Hepatocyte (in vitro differentiated cells): ENCODE results near the gene CCDC24. TPM values are rescaled to one million over a fixed set of nuclear protein-coding genes. Genes with fewer than 3 reads are reported as not detected.

ENCODE experiments used
- DNase-seq: peaks from one replicate; pipeline ENCODE4 v3.0.0-alpha.2; 2016; ENCODE audit warnings: low spot score
- H2AFZ ChIP-seq: fragments of 200-600 bp; sonication (generic); 2 replicates; pipeline ENCODE4 v1.6.0; 2016; ENCODE audit warnings: antibody characterized with exemption, mild to moderate bottlenecking
- H3K27ac ChIP-seq: fragments of 200-600 bp; sonication (generic); 2 replicates; pipeline ENCODE4 v1.5.1; 2016; ENCODE audit warnings: mild to moderate bottlenecking
- H3K27me3 ChIP-seq: fragments of 200-600 bp; sonication (generic); 2 replicates; pipeline ENCODE4 v1.6.1; 2016
- H3K36me3 ChIP-seq: fragments of 200-600 bp; sonication (generic); replicated peaks from 2 replicates; pipeline ENCODE4 v1.5.1; 2016; ENCODE audit warnings: low read depth; ENCODE audit not compliant: insufficient read depth
- H3K4me1 ChIP-seq: fragments of 200-600 bp; sonication (generic); 2 replicates; pipeline ENCODE4 v1.5.1; 2016; ENCODE audit warnings: mild to moderate bottlenecking, moderate library complexity; ENCODE audit not compliant: insufficient read depth
- H3K4me2 ChIP-seq: fragments of 200-600 bp; sonication (generic); 2 replicates; pipeline ENCODE4 v1.6.0; 2016
- H3K4me3 ChIP-seq: fragments of 200-600 bp; sonication (generic); 2 replicates; pipeline ENCODE4 v1.5.1; 2016; ENCODE audit warnings: mild to moderate bottlenecking
- H3K79me2 ChIP-seq: fragments of 200-600 bp; sonication (generic); 2 replicates; pipeline ENCODE4 v1.6.0; 2017; ENCODE audit warnings: mild to moderate bottlenecking
- H3K9me2 ChIP-seq: fragments of 200-600 bp; sonication (generic); replicated peaks from 2 replicates; pipeline ENCODE4 v1.6.0; 2017; ENCODE audit warnings: mild to moderate bottlenecking; ENCODE audit not compliant: insufficient read depth
- H3K9me3 ChIP-seq: fragments of 200-600 bp; sonication (generic); 2 replicates; pipeline ENCODE4 v1.5.1; 2016; ENCODE audit warnings: low read depth, mild to moderate bottlenecking
- H4K20me1 ChIP-seq: fragments of 200-600 bp; sonication (generic); 2 replicates; pipeline ENCODE4 v1.6.0; 2016; ENCODE audit warnings: mild to moderate bottlenecking; ENCODE audit not compliant: insufficient read depth, poor library complexity, severe bottlenecking
- CTCF ChIP-seq: fragments of 200-600 bp; sonication (generic); IDR thresholded peaks from 2 replicates; pipeline ENCODE4 v1.5.1; 2016; ENCODE audit warnings: antibody characterized with exemption, mild to moderate bottlenecking; ENCODE audit not compliant: poor library complexity
- EZH2 ChIP-seq: fragments of 200-600 bp; sonication (generic); IDR thresholded peaks from 2 replicates; pipeline ENCODE4 v1.6.1; 2016; ENCODE audit warnings: antibody characterized with exemption, mild to moderate bottlenecking, borderline replicate concordance
- EZH2phosphoT487 ChIP-seq: fragments of 200-600 bp; sonication (generic); IDR thresholded peaks from one replicate; pipeline ENCODE4 v1.6.1; 2018; ENCODE audit warnings: antibody characterized with exemption, mild to moderate bottlenecking, low read depth, moderate library complexity; ENCODE audit not compliant: unreplicated experiment, severe bottlenecking
- WGBS: methylation state at CpG from one replicate; pipeline ENCODE4 v1.1.6; 2016; ENCODE audit warnings: low lambda C conversion rate; ENCODE audit errors: missing lambda C conversion rate; 5-methylcytosine and 5-hydroxymethylcytosine counted together
- polyA plus RNA-seq: library from polyadenylated mRNA; unstranded; fragments of >200 nt; fragmentation: Nextera tagmentation; extraction: Ambion mirVana; gene quantifications from 2 replicates; pipeline ENCODE4 v1.2.1, GENCODE V29; 2016
- total RNA-seq: library from RNA; depleted of rRNA; stranded (reverse); fragments of >200 nt; gene quantifications from 2 replicates; pipeline ENCODE4 v1.2.3, GENCODE V29; 2014

The CCDC24 gene
- total and polyA plus RNA-seq, 2 experiments from 2014 or later = 13.2 to 23.7 TPM

GRCh38 chr1:44036409-44037139 is 45.2 kb downstream of the CCDC24 start:
- Histone ChIP-seq H3K4me3 (no peak overlapping the region), H3K9me3 (no peaks in the 10 kb centered on the region), H2AFZ (no peak overlapping the region), H3K27me3 (no peaks in the 10 kb centered on the region), H3K4me2 (no peak overlapping the region), H3K79me2 (no peaks in the 10 kb centered on the region), H4K20me1 (no peaks in the 10 kb centered on the region), H3K27ac (peak overlapping the region; percentile 7), H3K36me3 (no peaks in the 10 kb centered on the region), H3K9me2 (no peaks in the 10 kb centered on the region), H3K4me1 (peaks cover 28% of the 10 kb centered on the region)
- peak; percentile 81 for DNase-seq
- peak; percentile 86 for TF ChIP-seq CTCF
- TF ChIP-seq EZH2phosphoT487 = no peak
- no peak for TF ChIP-seq EZH2
- 33% methylated on average over 6 of the region's 6 CpGs for WGBS

- Histone ChIP-seq H3K36me3 (no peaks in the 10 kb centered on the region), H3K4me2 (no peak overlapping the region), H3K9me2 (no peaks in the 10 kb centered on the region), H2AFZ (no peak overlapping the region), H3K79me2 (no peaks in the 10 kb centered on the region), H3K4me3 (no peak overlapping the region), H3K27ac (no peak overlapping the region), H3K9me3 (no peaks in the 10 kb centered on the region), H3K27me3 (no peaks in the 10 kb centered on the region), H3K4me1 (peaks cover 22% of the 10 kb centered on the region), H4K20me1 (no peaks in the 10 kb centered on the region)
- no peak for TF ChIP-seq EZH2phosphoT487
- no peak for TF ChIP-seq CTCF
- TF ChIP-seq EZH2 = no peak
- WGBS = 71% methylated on average over 5 of the region's 5 CpGs
- no peak for DNase-seq
Observed at GRCh38 chr1:44037154-44037553, 45.8 kb downstream of the CCDC24 start.

- Histone ChIP-seq H3K27me3 (no peaks in the 10 kb centered on the region), H3K27ac (no peak overlapping the region), H3K4me2 (no peak overlapping the region), H3K4me1 (peaks cover 14% of the 10 kb centered on the region), H3K79me2 (no peaks in the 10 kb centered on the region), H3K4me3 (no peak overlapping the region), H3K9me3 (no peaks in the 10 kb centered on the region), H4K20me1 (no peaks in the 10 kb centered on the region), H3K9me2 (no peaks in the 10 kb centered on the region), H3K36me3 (no peaks in the 10 kb centered on the region), H2AFZ (no peak overlapping the region)
- TF ChIP-seq EZH2 (no peak), EZH2phosphoT487 (no peak), CTCF (no peak)
- 83% methylated on average over 2 of the region's 2 CpGs for WGBS
- no peak for DNase-seq
Observed at GRCh38 chr1:44038876-44039657, 47.7 kb downstream of the CCDC24 start.
